ENCODE measurements around the gene MATN4. TPM values are rescaled to one million over a fixed set of nuclear protein-coding genes. Genes with fewer than 3 reads are reported as not detected.
A peak's percentile ranks its signal among the peaks of the same experiment; 100 is the strongest.

MATN4 gene
- total and polyA plus RNA-seq, 12 donors = 0.06 to 0.28 (median 0.24) TPM; not detected in 9

DNA sequence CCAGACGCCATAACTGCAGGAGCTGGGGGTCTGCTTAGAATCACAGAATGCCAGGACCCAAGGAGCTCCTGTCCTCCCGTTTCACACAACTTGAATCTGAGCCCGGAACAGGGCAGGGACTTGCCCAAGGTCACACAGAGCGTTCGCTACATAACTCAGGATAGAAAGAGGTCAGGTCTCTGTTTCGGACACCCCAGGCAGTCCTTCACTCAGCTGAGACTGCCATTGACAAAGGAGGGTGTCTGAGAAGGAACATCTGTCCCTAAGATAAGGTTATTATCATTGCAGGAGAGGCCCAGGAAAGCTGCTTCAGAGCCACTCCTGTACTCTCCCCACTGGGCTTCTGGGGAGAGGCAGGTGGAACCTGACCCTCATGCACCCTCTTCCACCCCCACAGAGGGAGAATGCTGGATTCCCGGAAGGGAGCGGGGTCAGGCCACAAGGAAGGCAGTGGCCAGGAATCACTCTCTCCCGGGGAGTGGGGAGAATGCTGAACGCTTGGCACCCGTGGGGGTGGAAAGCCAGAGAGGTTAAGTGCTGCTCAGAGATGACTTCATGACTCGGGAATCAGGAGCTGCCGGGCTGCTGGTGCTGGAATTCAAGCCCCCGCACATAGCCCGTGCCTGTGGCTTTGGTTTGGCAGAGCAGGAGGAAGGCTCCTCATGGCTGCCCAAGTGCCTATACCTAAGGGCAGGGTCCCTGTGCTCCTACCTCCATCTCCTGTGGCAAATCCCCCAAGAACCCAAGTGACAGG is 29.4 kb upstream of the MATN4 start:
- ATAC-seq = peak; percentile 42 to 67 (median 55)
- Histone ChIP-seq H3K9me3 (no peaks in the 10 kb centered on the region), H3K4me3 (peak overlapping the region in 2 of 10 donors; percentile 0 to 12), H3K4me1 (peaks cover 12 to 71% (median 51%) of the 10 kb centered on the region in 9 donors), H3K27ac (peak overlapping the region; percentile 75 to 97 (median 94)), H3K36me3 (peaks cover 0 to 43% (median 13%) of the 10 kb centered on the region in 9 donors), H3K27me3 (no peaks in the 10 kb centered on the region)
- DNase-seq = peak; percentile 47 to 53
- 31 to 46% methylated on average over 15 of the region's 15 CpGs for WGBS, 2 donors
- intact Hi-C loops (cut with DNase I) = no loop called here
- no peak for TF ChIP-seq CTCF (IDR thresholded peaks at IDR 0.05)

DNA sequence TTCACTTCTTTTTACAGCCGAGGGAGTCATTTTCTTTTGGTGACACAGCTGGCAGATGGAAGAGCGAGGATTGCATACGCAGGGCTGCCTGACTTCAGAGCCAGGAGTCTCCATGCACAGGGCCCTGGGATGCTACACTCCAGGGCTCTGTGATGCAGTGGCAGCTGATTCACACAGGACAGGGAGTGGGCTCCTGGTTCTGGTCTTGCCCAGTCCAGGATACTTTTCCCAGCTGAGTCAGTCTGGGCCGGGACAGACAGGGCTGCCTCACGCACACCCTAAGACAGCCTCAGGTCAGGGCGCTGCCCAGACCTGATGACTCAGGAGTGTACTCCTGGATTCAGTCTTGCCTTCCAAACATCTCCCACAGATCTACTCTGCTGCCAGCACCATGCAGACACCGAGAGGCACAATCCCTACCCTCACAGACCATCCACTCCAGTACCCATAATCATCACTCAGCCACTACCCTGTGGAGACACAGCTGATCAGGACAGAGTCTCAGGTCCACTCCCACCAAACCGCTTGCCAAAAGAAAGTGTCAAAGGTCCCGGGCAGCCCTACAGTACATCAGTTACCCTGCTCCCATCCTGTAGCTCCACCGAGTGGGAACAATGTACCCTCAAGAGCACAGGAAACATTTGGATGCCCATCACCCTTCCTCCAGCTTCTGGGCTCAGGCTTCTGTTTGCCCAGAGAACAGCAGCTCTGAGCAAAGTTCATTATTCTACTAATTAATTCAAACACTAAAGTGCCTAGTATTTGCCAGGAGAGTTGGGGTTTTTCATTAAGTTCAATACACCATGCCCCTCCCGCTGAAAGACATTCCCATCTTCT is 28.6 kb upstream of the MATN4 start:
- H3K4me3 ChIP-seq = peak overlapping the region in 1 of 10 donors; percentile 12
- intact Hi-C loops (cut with DNase I) = no loop called here
- H3K27me3 ChIP-seq = no peaks in the 10 kb centered on the region
- 53 to 65% methylated on average over 11 of the region's 11 CpGs for WGBS, 2 donors
- H3K36me3 ChIP-seq = peaks cover 0 to 51% (median 16%) of the 10 kb centered on the region in 9 donors
- DNase-seq = no peak
- peak; percentile 3 to 64 (median 53) for ATAC-seq
- TF ChIP-seq CTCF (IDR thresholded peaks at IDR 0.05) = no peak
- peaks cover 12 to 63% (median 45%) of the 10 kb centered on the region in 9 donors for H3K4me1 ChIP-seq
- peak overlapping the region; percentile 75 to 97 (median 94) for H3K27ac ChIP-seq
- no peaks in the 10 kb centered on the region for H3K9me3 ChIP-seq

DNA sequence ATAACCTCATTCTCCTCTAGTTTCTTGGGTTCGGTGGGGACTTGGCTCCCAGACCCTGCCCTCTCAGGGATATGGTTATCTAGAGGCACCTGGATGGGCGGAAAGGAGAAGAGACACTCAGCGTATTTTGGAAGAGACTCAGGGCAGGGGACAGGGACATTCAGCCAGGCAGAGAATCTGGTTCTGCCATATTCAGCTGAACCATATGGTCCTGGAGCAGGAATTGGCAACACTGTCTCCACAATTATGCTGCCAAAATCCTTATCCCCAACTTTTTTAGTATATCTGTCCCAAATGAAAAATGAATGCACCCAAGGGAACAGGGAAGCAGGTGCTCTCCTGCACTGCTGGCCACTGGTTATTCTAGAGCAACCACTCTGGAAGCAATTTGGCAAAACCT is 22.4 kb upstream of the MATN4 start:
- no peak overlapping the region for H3K27ac ChIP-seq
- no peaks in the 10 kb centered on the region for H3K9me3 ChIP-seq
- H3K4me1 ChIP-seq = peaks cover 0 to 8% (median 0%) of the 10 kb centered on the region in 9 donors
- WGBS, 2 donors = 94 to 95% methylated on average over 3 of the region's 3 CpGs
- H3K36me3 ChIP-seq = peaks cover 0 to 97% (median 36%) of the 10 kb centered on the region in 9 donors
- intact Hi-C loops (cut with DNase I) = no loop called here
- H3K4me3 ChIP-seq = no peak overlapping the region
- H3K27me3 ChIP-seq = no peaks in the 10 kb centered on the region
- TF ChIP-seq CTCF (IDR thresholded peaks at IDR 0.05) = no peak
- no peak for DNase-seq
- no peak for ATAC-seq
